ENCODE data around the gene FH.

The FH gene

GRCh38 chr1:241519308-241520079 is at the start of gene FH:
FH (minus strand) TSS chr1:241519755; CDS start chr1:241519722, 33 bp downstream.
- peak; percentile 89 to 90 (median 90) for DNase-seq (ENCODE audit: low read depth in 2 of 3, low spot score in 1 of 3)

DNA sequence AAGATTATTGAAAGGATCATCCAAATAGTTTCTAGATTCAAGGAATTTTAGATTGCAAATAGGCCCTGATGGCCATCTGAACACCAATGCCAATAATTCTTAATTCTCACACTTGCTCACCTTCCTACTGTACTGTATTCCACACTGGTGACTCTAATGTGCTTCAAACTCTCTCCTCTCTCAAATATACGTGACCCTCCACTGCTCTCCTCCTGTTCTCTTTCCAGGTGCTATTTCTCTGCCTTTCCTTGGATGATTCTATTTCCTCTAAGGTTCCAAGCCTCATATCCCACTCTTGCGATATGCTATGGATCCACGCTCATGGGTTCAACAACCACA is 41.3 kb upstream of the FH start:
- no peak for DNase-seq (ENCODE audit: low read depth in 2 of 3, low spot score in 1 of 3)

DNA sequence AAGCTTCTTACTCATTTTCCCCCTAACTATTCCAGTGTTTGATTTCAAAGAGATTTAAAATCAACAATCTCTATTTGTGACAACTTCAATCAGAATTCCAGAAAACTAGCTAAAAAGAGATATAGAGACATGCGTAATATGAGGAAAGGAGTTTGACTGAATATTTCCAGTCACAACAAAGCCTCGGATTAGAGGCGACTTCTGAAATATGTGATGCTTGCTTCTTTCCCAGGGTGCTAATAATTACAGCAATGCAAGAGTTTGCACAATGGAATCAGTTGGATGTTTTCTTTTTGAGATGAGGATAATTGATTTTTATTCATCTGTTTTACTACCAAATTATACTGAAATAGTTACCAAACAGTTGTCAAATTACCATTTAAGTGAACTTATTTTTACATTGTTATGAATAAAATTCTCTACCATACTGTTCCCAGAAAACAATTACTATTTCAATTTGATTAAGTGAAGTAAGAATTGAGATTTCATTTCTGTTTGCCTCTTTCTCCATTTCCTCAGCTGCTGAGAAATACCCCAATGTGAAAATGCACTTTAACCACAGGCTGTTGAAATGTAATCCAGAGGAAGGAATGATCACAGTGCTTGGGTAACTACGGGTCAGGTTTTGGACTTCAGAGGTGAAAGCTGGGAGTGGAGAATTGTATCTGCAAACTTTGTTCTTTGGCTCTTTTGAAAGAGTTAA is 40.7 kb upstream of the FH start:
- no peak for DNase-seq (ENCODE audit: low read depth in 2 of 3, low spot score in 1 of 3)

GRCh38 chr1:241557551-241558193 is 38.1 kb upstream of the FH start:
- DNase-seq (ENCODE audit: low read depth in 2 of 3, low spot score in 1 of 3): no peak

- no peak for DNase-seq (ENCODE audit: low read depth in 2 of 3, low spot score in 1 of 3)
Measured at GRCh38 chr1:241557031-241557430, 37.5 kb upstream of the FH start.

DNA sequence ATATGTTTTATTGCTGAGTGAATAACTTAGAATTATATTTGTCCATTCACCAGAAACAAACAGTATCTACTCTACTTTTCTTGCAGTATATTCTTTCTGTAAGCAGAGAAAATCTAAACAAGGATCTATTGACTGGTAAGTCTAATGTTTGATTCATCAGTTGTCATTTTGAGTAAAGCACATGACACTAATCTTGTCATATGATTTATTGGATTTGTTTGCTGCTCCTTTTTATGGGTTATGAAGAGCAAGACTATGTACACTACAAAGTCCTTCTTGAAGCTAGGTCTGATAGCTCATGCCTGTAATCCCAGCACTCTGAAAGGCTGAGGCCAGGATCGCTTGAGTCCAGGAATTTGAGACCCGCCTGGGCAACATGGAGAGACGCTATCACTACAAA is 36.0 kb upstream of the FH start:
- no peak for DNase-seq (ENCODE audit: low read depth in 2 of 3, low spot score in 1 of 3)

DNA sequence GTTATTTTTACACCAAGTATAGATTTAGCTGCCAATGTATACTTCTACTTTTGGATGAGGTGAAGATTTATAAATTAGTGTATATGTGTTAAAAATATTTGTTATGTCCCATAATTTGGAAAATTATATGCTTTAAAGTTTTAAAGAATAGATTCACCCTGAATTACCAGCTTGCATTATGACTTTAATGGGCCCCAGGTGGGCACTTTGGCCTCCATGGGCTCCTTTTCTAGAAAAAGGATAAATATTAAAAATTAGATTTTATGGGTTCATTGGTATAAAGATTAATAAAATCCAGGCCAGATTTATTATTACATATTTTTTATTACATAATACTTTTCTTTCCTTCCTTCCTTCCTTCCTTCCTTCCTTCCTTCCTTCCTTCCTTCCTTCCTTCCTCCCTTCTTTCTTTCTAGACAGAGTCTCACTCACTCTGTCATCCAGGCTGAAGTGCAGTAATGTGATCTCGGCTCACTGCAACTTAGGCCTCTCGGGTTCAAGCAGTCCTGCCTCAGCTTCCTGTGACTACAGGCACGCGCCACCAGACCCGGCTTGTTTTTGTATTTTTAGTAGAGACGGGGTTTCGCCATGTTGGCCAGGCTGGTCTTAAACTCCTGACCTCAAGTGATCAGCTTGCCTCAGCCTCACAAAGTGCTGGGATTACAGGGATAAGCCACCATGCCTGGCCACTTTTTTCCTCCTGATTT is 34.5 kb upstream of the FH start:
- no peak for DNase-seq (ENCODE audit: low read depth in 2 of 3, low spot score in 1 of 3)

GRCh38 chr1:241551759-241552638 is 32.4 kb upstream of the FH start:
- peak; percentile 20 to 54 (median 26) for DNase-seq (ENCODE audit: low read depth in 2 of 3, low spot score in 1 of 3)

DNA sequence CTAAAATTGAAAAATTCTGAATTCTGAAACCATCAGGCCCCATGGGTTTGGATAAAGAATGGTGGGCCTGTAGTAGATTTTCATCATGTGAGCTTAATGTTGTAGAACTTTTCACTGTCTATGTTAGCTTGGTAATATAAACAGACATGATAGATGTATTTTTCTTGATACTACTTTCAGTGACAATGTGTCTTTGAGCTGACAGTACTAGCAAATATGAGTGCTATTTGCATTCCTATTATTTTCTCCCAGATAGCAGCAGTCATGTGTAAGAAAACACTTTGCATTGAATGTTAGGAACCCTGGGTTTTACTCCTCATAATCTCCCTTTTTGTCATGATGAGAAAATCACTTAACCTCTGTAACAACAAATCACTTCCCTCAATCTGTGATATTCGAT is 30.8 kb upstream of the FH start:
- no peak for DNase-seq (ENCODE audit: low read depth in 2 of 3, low spot score in 1 of 3)

DNA sequence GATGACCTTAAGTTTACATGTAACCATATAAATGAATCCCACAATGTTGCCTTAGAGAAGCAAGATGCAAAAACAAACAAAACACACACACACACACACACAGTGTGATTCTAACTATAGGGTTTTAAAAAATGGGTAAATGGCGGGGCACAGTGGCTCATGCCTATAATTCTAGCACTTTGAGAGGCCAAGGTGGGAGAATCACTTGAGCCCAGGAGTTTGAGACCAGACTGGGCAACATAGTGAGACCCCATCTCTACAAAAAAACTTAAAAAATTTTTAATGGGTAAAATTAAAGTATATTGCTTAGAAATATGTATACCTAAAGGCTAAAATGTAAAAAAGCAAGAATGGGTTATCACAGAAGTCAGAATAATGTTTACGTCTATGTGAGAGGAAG is 28.5 kb upstream of the FH start:
- no peak for DNase-seq (ENCODE audit: low read depth in 2 of 3, low spot score in 1 of 3)

DNA sequence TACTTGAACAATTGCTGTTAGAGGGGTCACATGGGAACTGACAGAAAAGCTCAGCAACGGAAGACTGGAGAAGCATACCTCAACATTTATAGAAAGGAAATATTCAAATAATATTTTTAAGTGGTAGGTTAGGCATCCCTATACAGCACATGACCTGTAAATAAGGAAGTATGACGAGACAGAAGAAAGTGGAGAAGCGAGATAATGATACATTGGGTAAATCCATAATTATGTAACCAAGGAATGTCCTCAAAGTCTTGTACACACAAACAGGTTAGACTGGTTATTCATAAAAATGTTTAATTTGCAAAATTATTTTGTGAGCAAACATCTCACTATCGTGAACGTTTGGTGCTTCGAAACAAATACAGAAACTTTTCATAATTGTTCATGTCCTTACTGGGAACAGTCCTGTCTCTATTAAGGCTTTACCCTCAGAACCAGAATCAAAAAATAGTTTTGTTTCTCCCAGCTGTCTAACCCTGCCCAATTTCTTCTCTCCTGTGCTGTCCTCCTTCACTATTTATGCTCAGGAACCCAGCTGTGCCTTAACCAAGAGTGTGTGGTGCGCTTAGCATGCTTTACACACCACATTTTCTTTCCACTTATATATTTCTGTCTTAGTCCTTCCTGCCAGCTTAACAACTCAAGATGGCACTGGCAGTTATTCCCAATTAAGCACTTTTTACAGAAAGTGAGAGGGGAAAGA is 22.8 kb upstream of the FH start:
- DNase-seq (ENCODE audit: low read depth in 2 of 3, low spot score in 1 of 3): no peak

DNA sequence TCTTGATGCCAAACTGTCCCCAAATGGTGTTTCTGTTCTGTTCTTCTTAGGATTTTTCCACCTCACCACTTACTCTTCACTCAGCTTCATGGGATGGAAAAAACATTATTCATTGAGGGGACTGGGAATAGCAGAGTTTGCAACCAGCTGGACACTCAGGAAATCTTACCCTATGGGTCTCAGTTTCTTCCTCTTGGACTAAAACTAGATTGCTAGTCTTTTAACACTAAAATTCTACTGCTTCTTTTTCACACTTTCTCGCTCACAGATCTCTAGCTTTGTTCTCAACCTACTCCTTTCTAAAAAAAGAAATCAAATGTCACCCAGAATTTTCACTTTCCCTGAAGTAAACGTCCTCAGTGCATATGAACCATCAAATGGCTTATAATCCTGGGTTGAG is 17.4 kb upstream of the FH start:
- DNase-seq (ENCODE audit: low read depth in 2 of 3, low spot score in 1 of 3): no peak

DNA sequence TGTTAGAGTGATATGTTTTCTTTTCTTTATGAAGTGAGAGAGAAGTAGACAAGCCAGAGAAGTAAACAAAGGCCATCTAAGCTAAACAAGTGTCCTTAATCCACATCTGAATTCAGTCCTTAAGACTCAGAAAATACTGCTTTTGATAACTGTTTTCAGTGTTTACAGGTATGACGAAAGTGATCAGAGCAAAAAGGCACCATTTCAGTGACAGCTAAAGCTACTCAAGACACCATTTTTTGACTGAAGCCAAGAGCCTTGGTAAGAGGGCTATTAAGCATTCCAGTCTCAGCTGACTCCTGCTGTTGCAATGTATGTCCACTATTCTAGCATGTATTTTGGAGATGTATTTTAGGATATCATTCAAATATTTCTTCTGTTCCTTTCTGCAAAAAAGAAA is 16.7 kb upstream of the FH start:
- DNase-seq (ENCODE audit: low read depth in 2 of 3, low spot score in 1 of 3): no peak

DNA sequence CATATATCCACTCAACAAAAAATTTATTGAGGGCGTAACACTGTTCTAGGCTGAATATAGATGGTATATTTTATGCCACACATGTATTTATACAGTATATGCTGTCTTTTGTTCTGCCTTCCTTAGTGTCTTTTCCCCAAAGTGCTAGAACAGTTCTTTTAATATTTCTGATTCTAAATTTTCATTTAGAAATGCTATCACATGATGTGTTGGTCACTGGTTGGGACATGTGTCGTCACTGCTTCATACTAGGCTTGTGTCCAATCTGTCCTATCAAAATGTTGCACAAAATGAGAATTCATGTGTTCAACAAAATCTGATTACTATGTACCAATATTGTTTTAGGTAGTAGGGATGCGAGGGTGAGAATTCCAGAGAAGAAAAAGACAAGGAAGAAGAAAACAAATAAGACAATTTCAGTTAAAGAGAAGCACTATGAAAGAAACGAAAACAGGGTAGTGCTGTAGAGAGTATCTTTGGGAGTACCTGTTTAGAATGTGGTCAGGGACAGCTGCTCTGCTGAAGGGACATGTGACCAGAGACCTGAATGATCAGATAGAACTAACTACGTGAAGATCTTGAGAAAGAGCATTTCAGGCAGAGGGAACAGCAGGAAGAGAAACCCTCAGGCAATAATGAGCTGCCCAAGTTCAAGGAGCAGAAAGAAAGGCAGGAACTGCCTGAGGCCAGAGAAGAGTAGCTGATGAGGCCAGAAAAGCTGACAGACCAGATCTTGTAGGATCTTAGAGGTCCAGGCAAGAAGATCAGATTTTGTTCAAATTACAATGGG is 14.0 kb upstream of the FH start:
- DNase-seq (ENCODE audit: low read depth in 2 of 3, low spot score in 1 of 3): no peak

GRCh38 chr1:241532864-241533263 is 13.3 kb upstream of the FH start:
- DNase-seq (ENCODE audit: low read depth in 2 of 3, low spot score in 1 of 3): no peak

- no peak for DNase-seq (ENCODE audit: low read depth in 2 of 3, low spot score in 1 of 3)
Measured at GRCh38 chr1:241532162-241532531, 12.6 kb upstream of the FH start, which contains the start of gene KMO. KMO (plus strand) TSS chr1:241532378; CDS start chr1:241532445, 67 bp downstream.

DNA sequence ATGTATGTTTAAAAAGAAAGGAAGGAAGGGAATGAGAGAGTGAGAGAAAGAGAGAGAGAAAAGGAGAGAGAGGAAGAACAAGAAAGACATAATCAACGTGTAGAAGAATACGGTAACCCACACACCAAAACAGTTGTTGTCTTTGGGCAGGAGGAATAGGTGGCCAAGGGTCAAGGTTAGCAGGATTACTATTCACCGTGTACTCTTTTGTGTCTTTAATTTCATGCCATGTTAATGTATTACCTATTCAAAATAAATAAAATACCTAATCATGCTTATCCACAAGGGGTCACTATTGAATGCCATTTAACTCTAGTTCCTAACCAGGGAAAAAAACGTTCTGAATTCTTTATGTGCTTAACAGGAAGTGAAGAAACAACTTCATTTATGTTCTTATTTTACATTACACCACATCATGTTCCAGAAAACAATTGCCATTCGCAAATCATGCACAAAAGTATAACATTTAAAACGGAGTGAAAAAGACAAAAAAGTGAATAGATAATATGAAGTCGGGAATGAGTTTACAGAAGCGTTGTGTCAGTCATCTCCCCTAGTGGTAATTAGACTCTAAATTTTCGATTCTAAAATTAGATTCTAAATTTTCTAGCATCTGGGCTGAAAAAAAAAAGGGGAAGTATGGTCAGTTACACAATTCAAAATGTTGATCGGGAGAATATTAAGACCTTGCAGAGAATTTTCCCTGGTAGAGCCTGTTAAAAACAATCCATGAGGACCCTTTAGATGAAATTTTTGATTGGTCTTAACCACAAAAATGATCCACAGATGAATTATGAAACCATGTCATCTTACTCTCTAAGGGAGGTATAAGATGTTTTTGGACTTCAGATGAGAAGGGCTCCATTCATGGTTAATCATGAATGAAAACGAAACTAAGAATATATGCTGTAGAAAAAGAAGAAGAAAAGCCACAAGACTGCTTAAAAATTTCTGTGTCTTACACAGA is 11.9 kb upstream of the FH start:
- DNase-seq (ENCODE audit: low read depth in 2 of 3, low spot score in 1 of 3): no peak

GRCh38 chr1:241527146-241527545 is 7.6 kb upstream of the FH start:
- no peak for DNase-seq (ENCODE audit: low read depth in 2 of 3, low spot score in 1 of 3)

All from stimulated activated CD4-positive, alpha-beta T cell treated with anti-CD3 and anti-CD28 coated beads, Interleukin-12 subunit alpha, Interleukin-12 subunit beta, amount 100 ng/mL, for 48 hours (primary cell).